GM12873 (cell line): Measurements from ENCODE around the gene TMC1.

ENCODE experiments used
- CTCF ChIP-seq: IDR thresholded peaks from 2 replicates; pipeline ENCODE4 v1.5.1; 2012; ENCODE audit warnings: low read depth, mild to moderate bottlenecking, moderate library complexity, low read length, control low read depth; ENCODE audit not compliant: insufficient read depth; ENCODE audit errors: missing control alignments

TMC1 gene

GRCh38 chr9:72791436-72791835 is 270.0 kb downstream of the TMC1 start:
- TF ChIP-seq CTCF: no peak

GRCh38 chr9:72794946-72795345 is 273.5 kb downstream of the TMC1 start:
- no peak for TF ChIP-seq CTCF

GRCh38 chr9:72800328-72800994 is 279.1 kb downstream of the TMC1 start:
- TF ChIP-seq CTCF: no peak

GRCh38 chr9:72805238-72805637 is 283.8 kb downstream of the TMC1 start:
- no peak for TF ChIP-seq CTCF

GRCh38 chr9:72807765-72808445 is 286.5 kb downstream of the TMC1 start:
- peak; percentile 40 for TF ChIP-seq CTCF

GRCh38 chr9:72808446-72808768 is 287.0 kb downstream of the TMC1 start:
- no peak for TF ChIP-seq CTCF

- TF ChIP-seq CTCF: no peak
These were observed 288.2 kb downstream of the TMC1 start for GRCh38 chr9:72809586-72809985.
